HL-60 (cell line): ENCODE measurements around the gene WDR5B.

Experiments
- CTCF ChIP-seq: IDR thresholded peaks from one replicate; pipeline ENCODE4 v1.5.1; 2011; ENCODE audit warnings: low read length, control low read depth, inconsistent platforms; ENCODE audit not compliant: insufficient read depth
- REST ChIP-seq: IDR thresholded peaks from 2 replicates; pipeline ENCODE4 v1.6.1; 2012; ENCODE audit warnings: low read depth; ENCODE audit not compliant: insufficient replicate concordance

- TF ChIP-seq REST = no peak
- TF ChIP-seq CTCF = no peak
These were observed 12.1 kb upstream of the WDR5B start for GRCh38 chr3:122427857-122428471.
